GM10266 (cell line): ENCODE data around the gene ATP6V0E1.

ENCODE experiments used
- DNase-seq: peaks from one replicate; pipeline ENCODE4 v3.0.0; 2012; ENCODE audit errors: extremely low spot score
- TF ChIP-seq, protein P1 (sequence below): IDR thresholded peaks from 2 replicates; pipeline ENCODE4 v1.5.1; 2012; ENCODE audit warnings: mild to moderate bottlenecking, low read depth; ENCODE audit not compliant: control insufficient read depth, insufficient read depth; ENCODE audit errors: missing control alignments

The ATP6V0E1 gene

DNA sequence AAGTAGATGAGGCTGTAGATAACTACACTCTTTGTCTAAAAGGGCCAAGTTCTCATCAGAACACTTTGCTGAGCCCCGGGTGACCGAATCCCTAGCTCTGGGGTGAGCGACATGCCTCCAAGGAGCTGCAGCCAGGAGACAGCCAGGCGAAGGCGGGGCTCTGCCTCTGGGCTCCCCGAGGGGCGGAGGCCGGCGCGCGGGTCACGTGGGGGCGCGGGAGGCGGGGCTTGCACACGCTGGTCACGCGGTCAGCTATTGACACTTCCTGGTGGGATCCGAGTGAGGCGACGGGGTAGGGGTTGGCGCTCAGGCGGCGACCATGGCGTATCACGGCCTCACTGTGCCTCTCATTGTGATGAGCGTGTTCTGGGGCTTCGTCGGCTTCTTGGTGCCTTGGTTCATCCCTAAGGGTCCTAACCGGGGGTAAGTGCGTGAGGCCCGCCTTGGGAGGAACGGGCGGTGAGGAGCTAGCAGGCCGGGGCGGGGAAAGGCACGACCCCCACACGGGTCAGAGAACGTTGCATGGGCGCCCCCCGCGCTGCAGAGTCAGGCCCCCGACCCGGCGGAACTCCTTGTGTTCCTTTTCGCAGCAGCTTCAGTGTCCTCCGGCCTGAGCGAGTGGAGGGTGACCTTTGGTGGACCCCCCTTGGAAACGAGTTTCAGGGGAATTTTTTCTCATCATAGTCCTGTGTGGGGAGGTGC is at the start of gene ATP6V0E1:
ATP6V0E1 (plus strand) TSS at position 230 of the 702 bp plus-strand sequence; CDS start at position 320, 90 bp downstream.
- TF ChIP-seq, protein P1, sequence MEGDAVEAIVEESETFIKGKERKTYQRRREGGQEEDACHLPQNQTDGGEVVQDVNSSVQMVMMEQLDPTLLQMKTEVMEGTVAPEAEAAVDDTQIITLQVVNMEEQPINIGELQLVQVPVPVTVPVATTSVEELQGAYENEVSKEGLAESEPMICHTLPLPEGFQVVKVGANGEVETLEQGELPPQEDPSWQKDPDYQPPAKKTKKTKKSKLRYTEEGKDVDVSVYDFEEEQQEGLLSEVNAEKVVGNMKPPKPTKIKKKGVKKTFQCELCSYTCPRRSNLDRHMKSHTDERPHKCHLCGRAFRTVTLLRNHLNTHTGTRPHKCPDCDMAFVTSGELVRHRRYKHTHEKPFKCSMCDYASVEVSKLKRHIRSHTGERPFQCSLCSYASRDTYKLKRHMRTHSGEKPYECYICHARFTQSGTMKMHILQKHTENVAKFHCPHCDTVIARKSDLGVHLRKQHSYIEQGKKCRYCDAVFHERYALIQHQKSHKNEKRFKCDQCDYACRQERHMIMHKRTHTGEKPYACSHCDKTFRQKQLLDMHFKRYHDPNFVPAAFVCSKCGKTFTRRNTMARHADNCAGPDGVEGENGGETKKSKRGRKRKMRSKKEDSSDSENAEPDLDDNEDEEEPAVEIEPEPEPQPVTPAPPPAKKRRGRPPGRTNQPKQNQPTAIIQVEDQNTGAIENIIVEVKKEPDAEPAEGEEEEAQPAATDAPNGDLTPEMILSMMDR: peak; percentile 1
- peak; percentile 91 for DNase-seq

DNA sequence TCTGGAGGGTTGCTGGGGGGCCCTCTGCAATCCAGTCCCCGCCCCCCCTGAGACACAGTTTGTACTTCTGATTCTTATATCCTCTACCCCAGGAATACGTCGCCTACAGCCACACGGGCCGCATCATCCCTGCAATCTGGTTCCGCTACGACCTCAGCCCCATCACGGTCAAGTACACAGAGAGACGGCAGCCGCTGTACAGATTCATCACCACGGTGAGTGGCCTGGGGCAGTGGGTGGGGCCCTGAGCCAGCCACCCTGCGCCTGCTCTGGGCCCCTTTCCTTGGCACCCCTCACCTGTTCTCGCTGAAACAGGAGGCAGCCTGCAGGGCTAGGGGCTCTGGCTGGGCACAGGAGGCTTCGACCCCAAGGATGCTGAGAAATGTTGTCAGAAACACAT is 48.5 kb upstream of the ATP6V0E1 start:
- TF ChIP-seq, protein P1: no peak
- no peak for DNase-seq

DNA sequence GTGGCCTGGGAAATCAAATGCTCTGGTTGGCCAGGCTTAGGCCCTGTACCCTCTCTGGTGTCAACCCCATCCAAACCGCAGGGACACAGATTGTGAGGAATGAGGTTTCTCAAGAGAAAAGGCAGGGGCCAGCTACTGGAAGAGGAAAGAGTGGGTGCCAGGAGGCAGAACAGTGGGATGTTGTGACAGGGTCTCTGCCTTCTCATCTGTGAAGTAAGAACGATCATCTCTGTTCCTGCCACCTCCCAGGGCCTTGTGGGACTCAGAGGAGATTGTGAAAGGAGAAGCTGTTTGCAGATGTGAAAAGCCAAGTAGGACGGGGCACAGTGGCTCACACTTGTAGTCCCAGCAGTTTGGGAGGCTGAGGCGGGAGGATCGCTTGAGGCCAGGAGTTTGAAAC is 47.2 kb upstream of the ATP6V0E1 start:
- DNase-seq: no peak
- TF ChIP-seq, protein P1: no peak

DNA sequence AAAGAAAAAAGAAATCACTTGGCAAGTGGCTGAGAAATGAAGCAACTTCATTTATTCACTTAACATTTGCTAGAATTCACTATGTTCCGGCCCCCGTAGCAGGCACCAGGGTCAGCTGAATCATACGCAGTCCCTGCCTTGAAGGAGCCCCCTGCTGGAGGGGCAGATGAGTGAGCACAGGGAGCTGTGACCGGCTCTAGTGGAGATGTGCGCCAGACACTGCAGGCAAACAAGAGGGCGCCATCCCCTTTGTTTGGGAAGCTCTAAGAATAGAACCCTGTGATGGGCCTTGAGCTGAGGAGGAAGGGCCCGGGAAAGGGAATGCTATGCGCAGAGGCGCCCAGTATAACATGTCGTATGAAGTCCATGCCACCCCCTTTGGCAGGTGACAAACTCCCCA is 44.5 kb upstream of the ATP6V0E1 start:
- no peak for DNase-seq
- TF ChIP-seq, protein P1: peak; percentile 26

DNA sequence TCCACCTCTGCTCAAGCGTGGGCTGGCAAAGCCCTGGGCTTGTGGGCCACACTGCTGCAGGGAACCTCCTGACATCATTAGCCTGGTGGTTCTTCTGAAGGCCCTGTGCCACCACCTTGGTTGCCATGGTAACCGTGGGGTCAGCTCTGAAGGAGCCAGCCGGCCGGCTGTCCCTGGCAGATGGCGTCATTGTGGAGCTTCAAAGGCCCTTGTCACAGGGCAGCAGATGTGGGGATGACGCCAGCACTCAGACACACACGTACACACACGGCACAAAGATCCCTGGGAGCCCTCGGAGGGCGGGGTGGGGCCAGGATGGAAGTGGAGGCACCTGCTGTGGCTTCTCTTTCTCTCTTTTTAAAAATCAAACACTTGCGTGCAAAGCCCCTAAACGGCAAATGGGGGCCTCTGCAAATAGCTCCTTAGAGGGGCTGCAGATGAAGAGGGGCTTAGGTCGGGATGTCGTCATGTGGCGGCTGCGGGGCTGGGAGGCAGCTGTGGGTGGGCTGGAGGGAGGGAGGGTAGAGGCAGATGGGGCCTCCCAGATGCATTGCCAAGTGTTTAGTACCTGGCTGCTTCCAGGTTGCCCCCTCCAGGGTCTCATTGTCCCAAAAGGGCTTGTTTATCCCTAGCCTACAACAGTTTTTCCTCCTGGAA is 43.8 kb upstream of the ATP6V0E1 start:
- DNase-seq: no peak
- TF ChIP-seq, protein P1: no peak

DNA sequence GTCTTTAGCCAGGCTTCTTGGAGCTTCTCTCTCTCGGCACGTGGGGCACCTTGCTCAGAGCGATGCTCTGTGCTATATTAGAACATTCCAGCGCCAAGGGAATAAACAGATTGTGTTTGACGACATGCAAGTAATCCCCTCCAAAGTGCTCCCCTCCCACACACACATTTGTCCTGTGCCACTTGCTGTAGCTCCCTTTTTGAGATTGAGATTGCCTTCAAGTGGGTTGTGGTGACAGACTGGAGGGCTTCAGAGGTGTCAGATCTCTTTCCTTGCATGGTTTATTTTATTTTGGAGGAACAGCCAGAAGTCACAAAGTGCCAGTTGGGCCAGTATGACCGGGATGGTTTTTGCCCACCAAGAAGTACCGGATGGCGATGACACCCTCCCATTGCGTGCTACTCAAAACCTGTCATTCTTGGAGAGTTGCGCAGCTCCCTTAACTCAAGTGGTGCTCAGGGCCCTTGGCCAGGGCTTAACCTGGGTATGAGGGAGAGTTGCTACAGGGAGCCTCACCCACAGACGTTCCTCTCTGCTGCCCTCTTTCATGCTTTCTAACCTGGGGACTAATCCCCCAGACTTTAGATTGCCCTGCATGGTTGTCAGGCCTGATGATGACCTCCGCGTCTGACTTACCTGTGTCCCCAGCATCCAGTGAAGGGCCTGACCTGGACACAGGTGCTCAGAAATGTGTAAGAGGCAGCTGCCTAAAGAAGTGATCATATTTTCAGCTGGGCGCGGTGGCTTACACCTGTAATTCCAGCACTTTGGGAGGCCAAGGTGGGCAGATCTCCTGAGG is 43.1 kb upstream of the ATP6V0E1 start:
- TF ChIP-seq, protein P1: no peak
- DNase-seq: no peak
